Right lobe of liver (tissue), 4 donors: ENCODE measurements around the gene CFAP100.

ENCODE experiments used
- CTCF ChIP-seq, 4 donors: fragments of 200-600 bp in 3 of 4; fragments of 450-650 bp in 1 of 4; IDR thresholded peaks; one replicate each; pipeline versions ENCODE4 v1.5.1 to v1.8.0; 2016 to 2022; ENCODE audit warnings: antibody characterized with exemption in 4 of 4, mild to moderate bottlenecking in 2 of 4
- POLR2A ChIP-seq: fragments of 450-650 bp; IDR thresholded peaks from one replicate; pipeline ENCODE4 v1.6.1; 2017; ENCODE audit warnings: antibody characterized with exemption, mild to moderate bottlenecking
- donor health status: DM: no; HTN: no; CAD: no.
- donor health status: DM: no; HTN: no; CAD: no.
- donor health status: DM: no; HTN: yes; CAD: no.

- TF ChIP-seq CTCF (IDR thresholded peaks at IDR 0.05), result no peak
- TF ChIP-seq POLR2A, result no peak
These were observed 41.0 kb downstream of the CFAP100 start for GRCh38 chr3:126435456-126436315.
